NCI-H2196 (cell line): Measurements from ENCODE around the gene ZSCAN10.
A peak's percentile ranks its signal among the peaks of the same experiment; 100 is the strongest.

Experiments used
- DNase-seq: peaks from one replicate; lab custom pipeline; 2025; ENCODE audit not compliant: unreplicated experiment; lab: John Stamatoyannopoulos, UW

ZSCAN10 gene

GRCh38 chr16:3134338-3135125 is 35.4 kb upstream of the ZSCAN10 start, which contains the start of gene ZNF213:
ZNF213 (plus strand) TSS chr16:3135029; CDS start chr16:3137281, 2,252 bp downstream.
- DNase-seq: peak; percentile 98

GRCh38 chr16:3133844-3134243 is 34.8 kb upstream of the ZSCAN10 start:
- DNase-seq: no peak

GRCh38 chr16:3131755-3132377 is 32.8 kb upstream of the ZSCAN10 start:
- DNase-seq: peak; percentile 57

- peak; percentile 86 for DNase-seq
Observed at GRCh38 chr16:3129137-3130131, 30.3 kb upstream of the ZSCAN10 start.

GRCh38 chr16:3127745-3128144 is 28.7 kb upstream of the ZSCAN10 start:
- no peak for DNase-seq

GRCh38 chr16:3123986-3124886 is 25.1 kb upstream of the ZSCAN10 start:
- DNase-seq: peak; percentile 97

- DNase-seq: no peak
Observed at GRCh38 chr16:3122926-3123570, 24.0 kb upstream of the ZSCAN10 start.

GRCh38 chr16:3121851-3122467 is 22.9 kb upstream of the ZSCAN10 start:
- DNase-seq: peak; percentile 42

- no peak for DNase-seq
Observed at GRCh38 chr16:3120435-3120834, 21.3 kb upstream of the ZSCAN10 start.

GRCh38 chr16:3119701-3120408 is 20.8 kb upstream of the ZSCAN10 start:
- no peak for DNase-seq

GRCh38 chr16:3119286-3119685 is 20.2 kb upstream of the ZSCAN10 start:
- no peak for DNase-seq

GRCh38 chr16:3118846-3119245 is 19.8 kb upstream of the ZSCAN10 start:
- no peak for DNase-seq

GRCh38 chr16:3118204-3118790 is 19.2 kb upstream of the ZSCAN10 start:
- DNase-seq: no peak

GRCh38 chr16:3115561-3115960 is 16.5 kb upstream of the ZSCAN10 start:
- DNase-seq: no peak

- no peak for DNase-seq
Observed at GRCh38 chr16:3115003-3115402, 15.9 kb upstream of the ZSCAN10 start.

GRCh38 chr16:3113765-3114479 is 14.8 kb upstream of the ZSCAN10 start:
- DNase-seq: no peak

GRCh38 chr16:3112881-3113574 is 13.9 kb upstream of the ZSCAN10 start:
- DNase-seq: no peak
